K562 (cell line): ENCODE data around the gene SDC3. TPM values are rescaled to one million over a fixed set of nuclear protein-coding genes. Genes with fewer than 3 reads are reported as not detected.

Source experiments
- BCL6 ChIP-seq: fragments of 250-450 bp; sonication (Bioruptor Pico); IDR thresholded peaks from 2 replicates; pipeline ENCODE4 v1.4.0; 2020
- KAT2B ChIP-seq: IDR thresholded peaks from one replicate; pipeline ENCODE4 v1.6.1; 2012; ENCODE audit warnings: low read depth, mild to moderate bottlenecking, control low read depth, inconsistent platforms, low read length, moderate library complexity
- POLR2B ChIP-seq: fragments of 450-650 bp; IDR thresholded peaks from 2 replicates; pipeline ENCODE4 v1.6.1; 2018; ENCODE audit warnings: low read depth; ENCODE audit not compliant: partially characterized antibody
- SIN3A ChIP-seq, 2 experiments: fragments of 150-350 bp in 1 of 2; IDR thresholded peaks; 2 replicates each; pipeline ENCODE4 v1.6.1; 2011 to 2016; ENCODE audit warnings: borderline replicate concordance in 2 of 2, low read depth in 2 of 2, low read length in 2 of 2, mild to moderate bottlenecking in 2 of 2, moderate library complexity in 2 of 2; ENCODE audit not compliant: control insufficient read depth in 1 of 2
- SIX5 ChIP-seq, 2 experiments: IDR thresholded peaks; 2 replicates each; pipeline ENCODE4 v1.6.1; 2011; ENCODE audit warnings: low read length in 2 of 2, borderline replicate concordance in 1 of 2, low read depth in 1 of 2, mild to moderate bottlenecking in 1 of 2, moderate library complexity in 1 of 2; ENCODE audit not compliant: insufficient read depth in 1 of 2
- SREBF2 ChIP-seq: sonication (generic); formaldehyde crosslinking; IDR thresholded peaks from 2 replicates; pipeline ENCODE4 v1.4.0; 2020; ENCODE audit warnings: mild to moderate bottlenecking, missing genetic modification reagents
- TAF9B ChIP-seq: fragments of 450-650 bp; IDR thresholded peaks from 2 replicates; pipeline ENCODE4 v1.6.1; 2018; ENCODE audit warnings: mild to moderate bottlenecking; ENCODE audit not compliant: partially characterized antibody
- ZNF165 ChIP-seq: fragments of 250-450 bp; sonication (Bioruptor Pico); IDR thresholded peaks from 2 replicates; pipeline ENCODE4 v1.4.0; 2020; ENCODE audit warnings: borderline replicate concordance
- ZNF318 ChIP-seq, 2 experiments: fragments of 450-650 bp; IDR thresholded peaks; 2 replicates each; pipeline ENCODE4 v1.6.1; 2016; ENCODE audit warnings: mild to moderate bottlenecking in 2 of 2, borderline replicate concordance in 1 of 2, low read depth in 1 of 2, moderate library complexity in 1 of 2
- ZNF778 ChIP-seq: fragments of 450-650 bp; formaldehyde crosslinking; IDR thresholded peaks from 2 replicates; pipeline ENCODE4 v1.4.0; 2020; ENCODE audit warnings: mild to moderate bottlenecking, moderate library complexity
- polyA plus RNA-seq, 8 experiments: library from polyadenylated mRNA; depleted of rRNA in 4 of 8; stranded (reverse) in 5 of 8; unstranded in 3 of 8; fragments of >200 nt; fragmentation: Nextera tagmentation in 2 of 8; fragmentation: Illumina TruSeq in 1 of 8; extraction: Ambion mirVana in 2 of 8; extraction: Trizol in 1 of 8; gene quantifications; 2 replicates each; pipeline versions ENCODE4 v1.2.1 to v1.2.3, GENCODE V29; 2011 to 2014; ENCODE audit warnings: inconsistent platforms in 1 of 8, missing spikeins in 1 of 8
- total RNA-seq, 7 experiments: library from RNA; depleted of rRNA in 6 of 7; stranded (reverse); fragments of >200 nt in 6 of 7; fragmentation: Illumina TruSeq in 2 of 7; extraction: Trizol in 2 of 7; gene quantifications; 2 replicates each; pipeline versions ENCODE4 v1.2.1 to v1.2.3, GENCODE V29; 2011 to 2021; ENCODE audit warnings: low replicate concordance in 1 of 7
- TF ChIP-seq, protein P1 (sequence below): fragments of 450-650 bp; IDR thresholded peaks from 2 replicates; pipeline ENCODE4 v1.6.1; 2018; ENCODE audit warnings: mild to moderate bottlenecking, low read depth; ENCODE audit not compliant: partially characterized antibody
- TF ChIP-seq, protein P2 (sequence below): fragments of 250-450 bp; sonication (Bioruptor Pico); IDR thresholded peaks from 2 replicates; pipeline ENCODE4 v1.5.1; 2021; ENCODE audit warnings: mild to moderate bottlenecking
- TF ChIP-seq, protein P3 (sequence below), 2 experiments: fragments of 250-450 bp in 1 of 2; fragments of 450-650 bp in 1 of 2; sonication (Bioruptor Pico) in 1 of 2; IDR thresholded peaks; 2 replicates each; pipeline versions ENCODE4 v1.6.1 to v1.8.0; 2016 to 2021; ENCODE audit warnings: mild to moderate bottlenecking in 2 of 2, moderate library complexity in 2 of 2, missing compliant biosample characterization in 1 of 2, missing genetic modification characterization in 1 of 2

The SDC3 gene
- total and polyA plus RNA-seq, 9 of the 15 experiments (the other 6 are each of a cell fraction or from before 2014, with no cell fraction given), result 0.38 to 44.1 (median 12.1) TPM

DNA sequence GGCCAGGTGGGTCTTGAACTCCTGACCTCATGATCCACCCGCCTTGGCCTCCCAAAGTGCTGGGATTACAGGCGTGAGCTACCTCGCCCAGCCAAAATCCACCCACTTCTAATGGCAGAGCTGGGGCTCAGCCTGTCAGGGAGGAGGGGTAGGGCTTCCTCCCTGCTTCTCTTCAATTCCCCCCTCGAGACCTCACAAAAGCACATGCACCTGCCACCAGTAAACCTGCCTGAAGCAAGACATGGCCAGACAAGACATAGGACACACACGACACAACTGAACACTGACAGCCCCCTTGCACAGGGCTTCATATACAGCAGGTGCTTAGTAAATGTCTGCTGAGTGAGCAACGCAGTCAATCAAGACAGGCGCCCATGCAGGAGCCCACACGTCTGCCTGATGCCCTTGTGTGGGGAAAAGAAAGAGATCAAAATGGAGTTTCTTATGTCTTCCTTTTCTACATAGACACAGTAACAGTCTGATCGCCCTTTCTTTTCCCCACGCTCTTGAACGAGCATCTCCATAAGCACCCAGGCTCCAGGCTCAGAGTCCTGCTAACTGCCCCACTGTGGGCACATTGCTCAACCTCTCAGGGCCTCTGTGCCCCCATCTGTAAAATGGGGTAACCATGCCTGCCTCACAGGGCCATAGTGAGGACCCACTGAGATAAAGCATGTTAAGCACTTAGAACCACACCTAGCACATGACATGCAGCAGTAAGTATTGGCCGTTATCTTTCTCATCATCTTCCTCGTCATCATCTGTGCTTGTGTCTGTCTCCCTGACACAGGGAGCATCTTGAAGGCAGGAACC lies 8.8 kb downstream of the SDC3 start (continued):
- no peak for TF ChIP-seq ZNF318 (IDR thresholded peaks at IDR 0.05; ENCODE audit: borderline replicate concordance in 1 of 2, low read depth in 1 of 2)
- TF ChIP-seq, protein P1, sequence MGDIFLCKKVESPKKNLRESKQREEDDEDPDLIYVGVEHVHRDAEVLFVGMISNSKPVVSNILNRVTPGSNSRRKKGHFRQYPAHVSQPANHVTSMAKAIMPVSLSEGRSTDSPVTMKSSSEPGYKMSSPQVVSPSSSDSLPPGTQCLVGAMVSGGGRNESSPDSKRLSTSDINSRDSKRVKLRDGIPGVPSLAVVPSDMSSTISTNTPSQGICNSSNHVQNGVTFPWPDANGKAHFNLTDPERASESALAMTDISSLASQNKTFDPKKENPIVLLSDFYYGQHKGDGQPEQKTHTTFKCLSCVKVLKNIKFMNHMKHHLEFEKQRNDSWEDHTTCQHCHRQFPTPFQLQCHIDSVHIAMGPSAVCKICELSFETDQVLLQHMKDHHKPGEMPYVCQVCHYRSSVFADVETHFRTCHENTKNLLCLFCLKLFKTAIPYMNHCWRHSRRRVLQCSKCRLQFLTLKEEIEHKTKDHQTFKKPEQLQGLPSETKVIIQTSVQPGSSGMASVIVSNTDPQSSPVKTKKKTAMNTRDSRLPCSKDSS, result no peak
- TF ChIP-seq KAT2B, result no peak
- no peak for TF ChIP-seq SREBF2 (CRISPR knock-in tag)
- TF ChIP-seq POLR2B, result no peak
- TF ChIP-seq, protein P2, sequence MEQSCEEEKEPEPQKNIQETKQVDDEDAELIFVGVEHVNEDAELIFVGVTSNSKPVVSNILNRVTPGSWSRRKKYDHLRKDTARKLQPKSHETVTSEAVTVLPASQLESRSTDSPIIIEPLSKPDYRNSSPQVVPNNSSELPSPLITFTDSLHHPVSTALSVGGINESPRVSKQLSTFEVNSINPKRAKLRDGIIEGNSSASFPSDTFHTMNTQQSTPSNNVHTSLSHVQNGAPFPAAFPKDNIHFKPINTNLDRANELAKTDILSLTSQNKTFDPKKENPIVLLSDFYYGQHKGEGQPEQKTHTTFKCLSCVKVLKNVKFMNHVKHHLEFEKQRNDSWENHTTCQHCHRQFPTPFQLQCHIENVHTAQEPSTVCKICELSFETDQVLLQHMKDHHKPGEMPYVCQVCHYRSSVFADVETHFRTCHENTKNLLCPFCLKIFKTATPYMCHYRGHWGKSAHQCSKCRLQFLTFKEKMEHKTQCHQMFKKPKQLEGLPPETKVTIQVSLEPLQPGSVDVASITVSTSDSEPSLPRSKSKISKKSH (CRISPR knock-in tag), result no peak
- no peak for TF ChIP-seq TAF9B
- no peak for TF ChIP-seq SIX5 (IDR thresholded peaks at IDR 0.05; ENCODE audit: borderline replicate concordance in 1 of 2, insufficient read depth in 1 of 2, low read depth in 1 of 2, low read length in 2 of 2)
- no peak for TF ChIP-seq BCL6 (CRISPR knock-in tag)
- no peak for TF ChIP-seq ZNF165 (CRISPR knock-in tag)
- no peak for TF ChIP-seq ZNF778
- no peak for TF ChIP-seq SIN3A (IDR thresholded peaks at IDR 0.05; ENCODE audit: borderline replicate concordance in 2 of 2, control insufficient read depth in 1 of 2, low read depth in 2 of 2, low read length in 2 of 2)
- TF ChIP-seq, protein P3, sequence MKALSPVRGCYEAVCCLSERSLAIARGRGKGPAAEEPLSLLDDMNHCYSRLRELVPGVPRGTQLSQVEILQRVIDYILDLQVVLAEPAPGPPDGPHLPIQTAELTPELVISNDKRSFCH (CRISPR knock-in tag; IDR thresholded peaks at IDR 0.05), result no peak
- TF ChIP-seq, protein P3 (tag; IDR thresholded peaks at IDR 0.05), result no peak
